IPS-NIHi7 (cell line): ENCODE measurements around the gene DNAAF5.
"Not testable (repeated sequence)": the region's sequence is repeated elsewhere in the genome, so short reads cannot be mapped to it uniquely, and the experiment has no call there.

Source experiments
- DNase-seq: peaks from one replicate; pipeline ENCODE4 v3.0.0; 2012; ENCODE audit warnings: mixed read lengths; ENCODE audit errors: extremely low spot score

Gene DNAAF5

DNA sequence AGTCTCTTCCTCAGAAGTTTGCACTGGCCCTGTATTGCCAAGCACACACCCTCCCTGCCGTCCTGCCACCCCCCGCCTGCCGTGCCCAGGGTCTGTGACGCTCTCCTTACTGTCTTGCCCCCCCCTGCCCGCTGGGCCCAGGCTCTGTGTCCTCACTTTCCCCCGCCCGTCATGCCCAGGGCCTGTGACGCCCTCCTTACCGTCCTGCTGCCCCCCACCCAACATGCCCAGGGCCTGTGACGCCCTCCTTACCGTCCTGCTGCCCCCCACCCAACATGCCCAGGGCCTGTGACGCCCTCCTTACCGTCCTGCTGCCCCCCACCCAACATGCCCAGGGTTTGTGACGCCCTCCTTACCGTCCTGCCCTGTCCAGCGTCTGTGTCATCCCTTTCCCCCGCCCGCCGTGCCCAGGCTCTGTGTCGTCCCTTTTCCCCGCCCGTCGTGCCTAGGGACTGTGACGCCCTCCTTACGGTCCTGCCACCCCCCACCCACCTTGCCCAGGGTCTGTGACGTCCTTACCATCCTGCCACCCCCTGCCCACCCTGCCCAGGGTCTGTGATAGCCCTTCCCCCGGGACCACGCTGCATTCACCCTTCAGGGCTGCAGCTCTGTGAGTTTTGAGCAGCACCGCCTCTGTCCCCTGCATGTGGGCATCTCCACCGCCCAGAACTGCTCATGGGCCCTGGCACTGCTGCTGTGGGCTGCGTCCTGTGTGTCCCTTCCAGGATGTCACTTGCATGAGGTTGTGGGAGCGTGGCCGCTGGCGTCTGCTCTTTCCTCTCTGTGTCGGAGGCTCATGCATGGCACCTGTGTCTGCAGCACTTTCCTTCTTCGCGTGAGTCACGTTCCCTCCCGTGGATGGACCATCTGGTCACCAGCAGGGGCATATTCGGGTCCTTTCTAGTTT is 19.9 kb downstream of the DNAAF5 start:
- DNase-seq = no peak

DNA sequence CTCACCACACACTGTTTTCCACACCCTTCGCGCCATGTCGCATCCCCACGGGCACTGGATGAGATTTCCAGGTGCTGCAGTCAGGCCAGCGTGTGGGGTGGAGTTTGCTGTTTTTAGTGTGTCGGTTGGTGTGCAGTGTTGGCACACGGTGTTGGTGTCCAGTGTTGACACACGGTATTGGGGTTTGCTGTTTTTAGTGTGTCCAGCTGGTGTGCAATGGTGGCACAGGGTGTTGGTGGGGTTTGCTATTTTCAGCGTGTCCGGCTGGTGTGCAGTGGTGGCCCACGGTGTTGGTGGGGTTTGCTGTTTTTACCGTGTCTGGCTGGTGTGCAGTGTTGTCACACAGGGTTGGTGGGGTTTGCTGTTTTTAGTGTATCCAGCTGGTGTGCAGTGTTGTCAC is 20.7 kb downstream of the DNAAF5 start:
- DNase-seq = no peak

DNA sequence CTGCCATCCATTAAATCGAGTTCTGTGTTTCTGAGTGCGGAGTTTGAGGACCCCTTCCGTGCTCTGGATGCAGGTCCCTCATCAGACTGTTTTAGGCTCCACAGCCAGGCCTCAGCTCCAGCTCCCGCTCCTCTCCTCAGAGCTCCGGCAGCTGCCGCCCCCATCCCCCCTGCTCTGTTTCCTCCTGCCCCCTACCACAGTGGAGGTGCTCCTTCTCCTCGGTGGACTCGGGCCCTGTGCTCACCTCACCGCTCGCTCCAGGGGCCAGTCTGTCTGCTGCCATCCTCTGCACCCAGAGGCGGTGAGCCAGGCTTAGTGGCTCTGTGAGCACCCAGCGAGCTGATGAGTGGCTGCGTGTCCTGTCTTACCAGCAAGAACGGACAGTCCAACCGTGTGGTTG is 21.9 kb downstream of the DNAAF5 start:
- DNase-seq = no peak

DNA sequence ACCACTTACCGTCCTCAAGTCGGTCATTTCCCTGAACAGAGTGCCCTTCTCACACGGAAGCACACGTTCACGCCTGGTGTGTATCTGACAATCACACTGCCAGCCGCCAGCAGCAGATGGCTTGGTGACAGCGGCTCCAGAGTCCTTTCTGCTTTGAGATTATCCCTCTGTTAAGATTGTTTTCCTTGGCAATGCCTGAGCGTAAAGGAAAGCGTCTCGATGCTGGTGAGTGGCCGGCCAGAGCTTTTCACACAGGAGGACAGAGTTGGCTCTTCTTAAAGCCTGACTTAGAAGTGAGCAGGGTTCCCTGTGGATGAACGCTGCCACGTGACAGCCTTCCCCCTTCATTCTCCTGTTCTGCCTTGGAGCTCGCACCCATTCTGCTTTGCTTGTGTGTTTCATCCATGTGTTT is 22.6 kb downstream of the DNAAF5 start:
- no peak for DNase-seq

DNA sequence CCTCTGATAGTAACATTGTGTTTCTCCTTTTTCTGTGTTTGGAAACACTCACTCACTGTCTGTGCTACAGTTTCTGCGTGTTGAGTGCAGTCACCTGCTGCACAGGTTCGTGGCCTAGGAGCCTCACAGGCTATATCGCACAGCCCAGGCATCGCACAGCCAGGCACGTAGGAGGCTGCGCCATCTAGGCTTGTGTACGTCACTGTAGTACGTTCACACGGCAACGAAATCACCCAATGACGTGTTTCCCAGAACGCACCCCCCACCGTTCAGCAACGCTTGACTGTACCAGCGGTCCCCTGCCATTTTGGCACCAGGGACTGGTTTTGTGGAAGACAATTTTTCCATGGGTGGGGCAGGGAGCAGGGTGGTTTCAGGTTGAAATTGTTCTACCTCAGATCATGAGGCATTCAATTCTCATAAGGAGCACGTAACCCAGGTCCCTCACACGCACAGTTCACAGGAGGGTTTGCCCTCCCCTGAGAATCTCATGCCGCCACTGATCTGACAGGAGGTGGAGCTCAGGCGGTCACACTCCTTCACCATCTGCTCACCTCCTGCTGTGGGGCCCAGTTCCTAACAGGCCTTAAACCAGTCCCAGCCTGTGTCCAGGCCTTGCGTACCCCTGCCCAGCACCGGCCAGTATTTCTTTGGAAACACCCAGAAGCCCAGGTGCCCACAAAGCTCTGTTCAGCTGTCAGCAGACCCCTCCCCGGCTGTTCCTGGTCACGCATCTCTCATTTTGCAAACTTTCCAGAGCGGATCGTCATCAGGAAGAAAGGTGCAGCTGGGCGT is 23.8 kb downstream of the DNAAF5 start:
- no peak for DNase-seq

DNA sequence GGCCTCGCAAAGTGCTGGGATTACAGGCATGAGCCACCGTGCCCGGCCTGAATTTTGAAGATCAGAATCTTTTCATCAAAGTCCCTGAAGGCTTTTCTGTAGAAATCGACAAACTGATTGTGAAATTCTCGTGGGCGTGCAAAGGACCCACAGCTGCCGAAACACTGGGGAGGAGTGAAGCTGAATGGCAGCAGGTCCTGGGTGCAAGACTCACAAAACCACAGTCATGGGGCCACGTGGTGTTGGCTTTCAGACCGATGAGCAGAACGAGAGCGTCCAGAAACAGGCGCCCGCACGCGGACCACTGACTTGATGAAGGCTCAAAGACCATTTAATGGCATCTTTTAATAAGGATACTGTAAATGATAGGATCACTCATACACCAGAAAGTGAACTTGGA is 25.3 kb downstream of the DNAAF5 start:
- no peak for DNase-seq

DNA sequence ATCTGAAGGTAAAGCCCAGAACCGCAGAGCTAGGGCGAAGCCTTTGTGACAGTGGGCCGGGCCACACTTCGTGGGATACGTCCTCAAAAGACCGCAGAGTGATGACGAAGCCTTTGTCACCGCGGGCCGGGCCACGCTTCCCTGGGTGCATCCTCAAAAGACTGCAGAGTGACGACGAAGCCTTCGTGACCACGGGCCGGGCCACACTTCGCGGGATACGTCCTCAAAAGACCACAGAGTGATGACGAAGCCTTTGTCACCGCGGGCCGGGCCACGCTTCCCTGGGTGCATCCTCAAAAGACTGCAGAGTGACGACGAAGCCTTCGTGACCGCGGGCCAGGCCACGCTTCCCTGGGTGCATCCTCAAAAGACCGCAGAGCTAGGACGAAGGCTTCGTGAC is 25.8 kb downstream of the DNAAF5 start:
- DNase-seq = not testable (repeated sequence)

DNA sequence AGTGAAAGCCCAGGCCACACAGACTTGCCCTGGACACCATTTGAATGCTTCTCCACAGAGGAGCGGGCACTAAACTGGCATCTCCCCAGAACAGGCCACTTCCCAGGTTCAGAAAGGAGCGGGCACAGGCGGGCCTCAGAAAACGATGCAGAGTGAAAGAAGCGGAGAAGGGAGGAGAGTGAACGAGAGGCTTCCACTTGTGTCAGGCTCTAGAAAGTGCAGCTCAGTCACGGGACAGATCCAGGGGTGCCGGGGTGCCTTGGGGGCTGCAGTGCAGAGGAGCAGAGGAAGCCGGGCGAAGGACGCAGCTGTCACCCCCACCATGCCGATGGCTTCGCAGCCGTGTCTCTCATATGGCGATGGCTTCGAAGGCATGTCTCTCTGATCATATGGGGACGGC is 26.7 kb downstream of the DNAAF5 start:
- DNase-seq = no peak

DNA sequence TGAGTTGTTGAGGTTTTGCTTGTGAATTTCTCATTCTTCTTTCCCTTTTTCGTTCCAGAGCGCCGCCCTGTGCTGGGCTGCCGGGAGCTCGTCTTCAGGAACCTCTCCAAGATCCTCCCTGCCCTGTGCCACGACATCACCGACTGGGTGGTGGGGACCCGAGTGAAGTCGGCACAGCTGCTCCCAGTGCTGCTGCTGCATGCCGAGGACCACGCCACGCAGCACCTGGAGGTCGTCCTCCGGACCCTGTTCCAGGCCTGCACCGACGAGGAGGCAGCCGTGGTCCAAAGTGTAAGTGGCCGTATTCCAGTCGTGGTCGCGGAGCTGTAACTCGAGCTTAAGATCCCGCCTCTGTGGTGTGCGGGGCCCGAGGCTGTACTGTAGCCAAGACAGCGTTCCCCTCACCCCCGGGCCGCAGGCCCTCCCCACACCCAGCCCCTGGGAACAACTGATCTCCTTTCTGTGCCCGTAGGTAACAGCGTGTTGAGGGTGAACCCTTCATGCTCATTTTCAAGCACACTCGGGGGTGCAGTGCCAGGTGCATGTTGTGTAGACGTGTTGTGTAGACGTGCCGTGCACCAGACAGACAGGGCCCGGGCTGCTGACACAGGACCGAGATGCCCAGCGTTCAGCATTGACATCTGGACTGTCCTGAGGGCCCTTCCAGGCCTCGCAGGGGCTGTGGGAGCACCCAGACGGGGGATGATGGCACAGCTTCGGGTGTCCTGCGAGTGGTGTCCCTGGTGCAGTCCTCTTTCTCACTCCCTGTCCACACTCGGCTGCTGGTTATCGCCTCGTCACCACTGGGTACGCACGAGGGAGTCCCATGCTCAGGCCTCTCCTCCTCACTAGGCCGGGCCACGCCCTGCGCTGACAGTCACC is 28.3 kb downstream of the DNAAF5 start:
- no peak for DNase-seq

DNA sequence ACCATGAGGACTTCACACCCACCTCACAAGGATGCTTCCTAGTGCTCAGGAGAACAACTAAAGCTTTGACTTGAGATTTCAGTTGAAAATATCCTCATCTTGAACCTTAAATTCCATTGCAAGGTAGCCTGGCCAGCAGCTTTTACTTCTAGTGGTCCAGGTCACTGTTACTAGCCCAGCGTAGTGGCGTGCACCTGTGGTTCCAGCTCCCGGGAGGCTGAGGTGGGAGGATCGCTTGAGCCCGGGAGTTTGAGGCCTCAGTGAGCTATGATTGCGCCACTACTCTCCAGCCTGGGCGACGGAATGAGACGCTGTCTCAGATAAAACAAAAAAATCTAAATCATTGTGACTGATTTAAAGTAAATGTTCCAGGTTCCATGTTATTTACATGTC is 28.9 kb downstream of the DNAAF5 start:
- no peak for DNase-seq

DNA sequence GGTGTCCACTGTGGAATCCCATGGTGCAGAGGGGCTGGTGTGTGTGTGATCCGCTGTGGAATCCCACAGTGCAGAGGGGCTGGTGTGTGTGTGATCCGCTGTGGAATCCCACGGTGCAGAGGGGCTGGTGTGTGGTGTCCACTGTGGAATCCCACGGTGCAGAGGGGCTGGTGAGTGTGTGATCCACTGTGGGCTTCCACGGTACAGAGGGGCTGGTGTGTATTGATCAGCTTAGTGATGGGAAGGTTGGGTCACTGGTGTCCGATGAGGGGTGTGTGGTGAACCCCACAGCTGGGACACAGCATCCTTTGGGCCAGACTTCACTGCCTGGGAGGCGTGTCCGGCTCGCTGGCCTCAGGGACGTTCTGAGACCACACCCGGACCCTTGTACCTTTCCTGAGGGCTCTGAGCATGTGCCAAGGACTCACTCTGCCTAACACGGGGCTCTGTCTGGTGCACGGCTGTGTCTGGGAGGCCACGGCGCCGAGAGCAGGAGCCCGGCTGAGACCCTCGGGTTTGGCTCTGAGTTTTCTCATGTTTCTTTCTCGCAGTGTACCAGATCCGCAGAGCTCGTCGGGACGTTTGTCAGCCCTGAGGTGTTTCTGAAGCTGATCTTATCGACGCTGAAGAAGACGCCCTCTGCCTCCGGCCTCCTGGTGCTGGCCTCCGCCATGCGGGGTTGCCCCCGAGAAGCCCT is 29.9 kb downstream of the DNAAF5 start:
- DNase-seq = no peak

DNA sequence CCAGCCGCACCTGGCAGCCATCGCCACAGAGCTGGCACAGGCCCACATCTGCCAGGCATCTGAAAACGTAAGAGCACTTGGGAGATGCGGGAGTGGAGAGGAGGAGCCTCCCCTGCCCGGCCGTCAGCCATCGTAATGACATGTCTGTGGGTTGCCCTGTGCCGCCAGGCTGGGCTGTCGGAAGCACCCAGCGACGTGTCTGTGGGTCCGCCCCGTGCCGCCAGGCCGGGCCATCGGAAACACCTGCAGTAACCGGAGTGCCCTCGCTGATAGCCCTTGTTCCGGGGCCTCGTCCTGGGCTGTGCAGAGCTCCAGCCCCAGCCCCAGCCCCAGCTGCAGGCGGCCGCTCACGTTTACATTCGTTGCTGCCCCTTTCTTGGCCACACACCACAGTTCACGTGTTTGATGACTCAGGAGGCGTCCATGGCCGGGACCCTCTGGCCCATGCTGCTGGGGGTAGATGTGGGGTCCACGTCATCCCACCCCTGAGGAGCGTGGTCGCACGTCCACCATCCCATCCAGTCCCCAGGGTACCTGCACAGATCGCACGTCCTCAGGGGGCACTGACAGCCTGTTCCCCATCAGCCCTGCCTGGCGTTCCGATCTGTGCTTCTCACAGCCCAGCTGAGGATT is 30.5 kb downstream of the DNAAF5 start:
- DNase-seq = no peak

DNA sequence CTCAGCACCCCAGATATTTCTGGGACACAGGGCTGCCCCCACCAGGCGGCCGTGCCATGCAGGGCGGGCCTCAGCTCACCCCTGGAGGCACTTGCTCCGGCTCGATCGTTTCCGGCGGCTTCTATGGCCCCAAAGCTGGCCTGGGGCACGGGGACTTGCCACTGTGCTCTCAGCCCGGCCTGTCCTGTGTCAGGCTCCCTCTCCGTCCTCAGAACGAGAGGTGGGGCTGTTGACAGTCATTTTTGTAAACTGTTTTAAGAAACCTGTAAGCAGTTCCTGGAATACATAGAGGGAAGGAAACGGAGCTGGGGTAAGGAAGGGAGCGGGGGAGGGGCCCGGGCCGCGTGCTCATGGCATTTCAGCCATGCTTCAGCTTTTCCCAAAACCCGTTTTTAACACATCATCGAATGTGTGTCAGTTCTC is 31.3 kb downstream of the DNAAF5 start:
- no peak for DNase-seq

DNA sequence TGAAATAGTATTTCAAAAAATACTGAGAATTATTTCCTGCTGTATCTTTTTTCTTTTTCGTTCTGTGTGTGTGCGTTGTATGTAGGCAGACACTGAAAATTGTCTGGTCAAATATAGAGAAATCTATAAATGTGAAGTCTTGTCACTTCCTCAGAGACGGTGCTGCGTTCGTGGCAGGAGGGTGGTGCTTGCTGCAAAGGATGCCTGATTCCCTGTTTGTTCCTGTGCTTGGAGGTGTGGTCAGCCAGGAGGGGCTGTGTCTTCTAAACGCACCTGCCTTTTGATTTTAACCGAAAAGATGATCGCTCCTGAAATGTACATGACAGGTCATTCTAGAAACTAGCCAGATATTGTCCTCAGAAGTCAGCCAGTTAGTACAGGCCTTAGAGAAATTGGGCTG is 33.1 kb downstream of the DNAAF5 start:
- DNase-seq = no peak

DNA sequence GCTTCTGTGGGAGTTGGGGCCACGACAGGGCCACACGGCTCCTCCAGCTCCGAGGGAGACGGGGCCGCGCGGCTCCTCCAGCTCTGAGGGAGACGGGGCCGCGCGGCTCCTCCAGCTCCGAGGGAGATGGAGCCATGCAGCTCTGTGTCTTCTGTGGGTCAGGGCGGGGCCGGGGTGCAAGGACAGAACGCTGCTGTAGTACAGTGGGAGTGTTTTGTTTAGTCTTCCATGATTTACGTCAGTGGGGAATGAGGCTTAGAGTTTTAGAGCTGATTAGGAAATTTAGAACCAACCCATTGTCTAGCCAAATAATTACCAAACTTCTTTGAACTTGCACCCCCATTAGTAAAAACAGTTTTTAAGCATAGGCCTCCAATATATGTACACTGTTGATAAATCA is 33.5 kb downstream of the DNAAF5 start:
- no peak for DNase-seq

DNA sequence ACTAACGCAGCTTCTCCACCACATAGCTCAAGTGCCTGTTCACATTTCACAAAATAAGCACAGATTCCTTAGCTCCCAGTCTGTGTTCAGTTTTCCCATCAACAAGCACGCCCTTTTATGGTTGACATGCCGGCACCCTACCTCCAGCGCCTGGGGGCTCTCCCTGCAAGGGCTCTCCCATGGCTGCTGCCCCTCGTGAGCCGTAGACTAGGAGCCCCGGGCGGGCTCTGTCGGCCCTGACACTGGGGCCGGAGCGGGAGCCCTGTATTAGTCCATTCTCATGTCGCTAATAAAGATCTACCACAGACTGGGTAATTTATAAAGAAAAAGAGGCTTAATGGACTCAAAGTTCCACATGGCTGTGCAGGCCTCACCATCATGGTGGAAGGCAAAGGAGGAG is 34.6 kb downstream of the DNAAF5 start:
- no peak for DNase-seq

DNA sequence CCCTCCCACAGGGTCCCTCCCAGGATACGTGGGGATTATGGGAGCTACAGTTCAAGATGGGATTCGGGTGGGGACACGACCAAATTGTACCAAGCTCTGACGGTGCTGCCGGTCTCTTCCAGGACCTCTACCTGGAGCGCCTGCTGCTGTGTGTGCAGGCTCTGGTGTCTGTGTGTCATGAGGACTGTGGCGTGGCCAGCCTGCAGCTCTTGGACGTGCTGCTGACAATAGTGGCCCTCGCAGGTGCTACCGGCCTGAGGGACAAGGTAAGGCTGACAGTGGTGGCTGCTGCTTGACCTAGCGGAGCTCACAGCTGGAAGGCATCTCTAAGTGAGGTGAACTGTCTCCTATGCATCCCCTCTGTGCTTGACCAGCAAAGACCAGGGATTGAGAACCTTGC is 35.1 kb downstream of the DNAAF5 start:
- DNase-seq = no peak

DNA sequence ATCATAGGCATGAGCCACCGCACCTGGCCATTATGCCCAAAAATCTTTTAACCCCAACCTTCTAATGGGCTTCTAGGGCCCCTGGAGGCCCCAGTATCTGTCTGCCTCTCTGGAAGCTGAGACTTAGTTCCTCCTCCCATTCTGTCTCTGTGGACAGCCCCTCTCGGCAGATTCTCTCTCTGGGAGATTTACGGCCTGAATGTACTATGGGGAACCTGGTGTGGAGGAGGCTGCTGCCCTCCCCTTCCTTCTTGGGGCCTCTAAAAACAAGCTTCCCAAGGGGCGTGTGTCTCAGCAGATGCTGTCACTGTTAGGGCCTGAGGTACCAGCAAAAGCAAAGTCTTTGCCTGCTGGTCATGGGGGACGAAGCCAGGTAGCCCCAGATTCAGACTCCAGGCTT is 36.4 kb downstream of the DNAAF5 start:
- DNase-seq = no peak

DNA sequence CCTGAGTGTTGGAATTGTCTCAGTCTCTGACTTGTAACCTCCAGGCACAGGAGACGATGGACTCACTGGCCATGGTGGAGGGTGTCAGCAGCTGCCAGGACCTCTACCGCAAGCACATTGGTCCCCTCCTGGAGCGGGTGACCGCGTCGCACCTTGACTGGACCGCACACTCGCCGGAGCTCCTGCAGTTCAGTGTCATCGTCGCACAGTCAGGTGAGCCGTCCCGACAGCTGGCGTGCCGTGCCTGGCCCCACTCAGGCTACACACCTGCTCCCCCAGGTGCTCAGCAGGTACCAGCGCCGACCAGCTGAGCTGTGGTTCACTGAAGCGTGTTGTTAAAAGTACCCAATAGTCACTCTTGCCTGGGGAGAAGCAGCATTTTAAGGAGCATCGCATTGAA is 37.3 kb downstream of the DNAAF5 start:
- DNase-seq = no peak

DNA sequence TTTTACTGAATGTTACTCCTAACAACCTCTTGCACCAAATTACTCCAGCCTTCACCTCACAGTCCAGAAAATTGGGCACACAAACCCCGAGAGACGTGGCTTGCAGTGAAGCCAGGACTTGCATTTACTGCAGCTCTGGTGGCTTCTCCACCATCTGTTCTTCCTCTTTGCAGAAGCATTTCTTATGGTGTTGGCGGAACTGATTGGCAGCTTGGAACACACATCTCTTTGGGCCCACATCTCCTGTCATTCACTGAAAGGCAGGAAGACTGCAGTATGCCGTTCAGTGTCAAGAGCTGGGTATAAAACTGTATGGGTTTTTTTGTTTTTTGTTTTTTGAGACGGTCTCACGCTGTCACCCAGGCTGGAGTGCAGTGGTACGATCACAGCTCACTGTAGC is 38.9 kb downstream of the DNAAF5 start:
- DNase-seq = no peak

DNA sequence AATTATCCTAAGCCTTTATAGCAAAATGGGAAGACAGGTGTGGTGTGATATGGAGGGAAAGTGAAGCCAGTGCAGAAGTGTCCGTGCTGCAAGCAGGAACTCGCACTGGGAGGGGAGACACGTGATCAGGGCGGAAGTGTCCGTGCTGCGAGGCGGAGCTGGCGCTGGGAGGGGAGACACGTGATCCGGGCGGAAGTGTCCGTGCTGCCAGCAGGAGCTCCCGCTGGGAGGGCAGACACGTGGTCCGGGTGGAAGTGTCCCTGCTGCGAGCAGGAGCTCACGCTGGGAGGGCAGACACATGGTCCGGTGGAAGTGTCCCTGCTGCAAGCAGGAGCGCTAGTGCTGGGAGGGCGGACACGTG is 41.1 kb downstream of the DNAAF5 start:
- DNase-seq = no peak
